ENCODE data around the gene B4GALNT3.

Gene B4GALNT3

GRCh38 chr12:583251-583869 lies 123.6 kb downstream of the B4GALNT3 start:
- no peak overlapping the region for H3K4me3 ChIP-seq (replicated peaks; ENCODE audit: insufficient read depth, low read length)
- H3K27me3 ChIP-seq (ENCODE audit: insufficient read depth, poor library complexity, severe bottlenecking): no peaks in the 10 kb centered on the region
- no peak for DNase-seq (ENCODE audit: low read depth in 1 of 2, low spot score in 1 of 2)
- no peak overlapping the region for H3K27ac ChIP-seq (replicated peaks)
- TF ChIP-seq REST (IDR thresholded peaks at IDR 0.05; ENCODE audit: insufficient replicate concordance, low read depth): no peak
- no peak for TF ChIP-seq POLR2AphosphoS5 (IDR thresholded peaks at IDR 0.05; ENCODE audit: low read depth)
- TF ChIP-seq GABPA (IDR thresholded peaks at IDR 0.05; ENCODE audit: low read depth): no peak
- TF ChIP-seq SPI1 (IDR thresholded peaks at IDR 0.05; ENCODE audit: borderline replicate concordance, low read depth): no peak
- no peak for TF ChIP-seq CTCF (IDR thresholded peaks at IDR 0.05; ENCODE audit: insufficient read depth, low read length)

DNA sequence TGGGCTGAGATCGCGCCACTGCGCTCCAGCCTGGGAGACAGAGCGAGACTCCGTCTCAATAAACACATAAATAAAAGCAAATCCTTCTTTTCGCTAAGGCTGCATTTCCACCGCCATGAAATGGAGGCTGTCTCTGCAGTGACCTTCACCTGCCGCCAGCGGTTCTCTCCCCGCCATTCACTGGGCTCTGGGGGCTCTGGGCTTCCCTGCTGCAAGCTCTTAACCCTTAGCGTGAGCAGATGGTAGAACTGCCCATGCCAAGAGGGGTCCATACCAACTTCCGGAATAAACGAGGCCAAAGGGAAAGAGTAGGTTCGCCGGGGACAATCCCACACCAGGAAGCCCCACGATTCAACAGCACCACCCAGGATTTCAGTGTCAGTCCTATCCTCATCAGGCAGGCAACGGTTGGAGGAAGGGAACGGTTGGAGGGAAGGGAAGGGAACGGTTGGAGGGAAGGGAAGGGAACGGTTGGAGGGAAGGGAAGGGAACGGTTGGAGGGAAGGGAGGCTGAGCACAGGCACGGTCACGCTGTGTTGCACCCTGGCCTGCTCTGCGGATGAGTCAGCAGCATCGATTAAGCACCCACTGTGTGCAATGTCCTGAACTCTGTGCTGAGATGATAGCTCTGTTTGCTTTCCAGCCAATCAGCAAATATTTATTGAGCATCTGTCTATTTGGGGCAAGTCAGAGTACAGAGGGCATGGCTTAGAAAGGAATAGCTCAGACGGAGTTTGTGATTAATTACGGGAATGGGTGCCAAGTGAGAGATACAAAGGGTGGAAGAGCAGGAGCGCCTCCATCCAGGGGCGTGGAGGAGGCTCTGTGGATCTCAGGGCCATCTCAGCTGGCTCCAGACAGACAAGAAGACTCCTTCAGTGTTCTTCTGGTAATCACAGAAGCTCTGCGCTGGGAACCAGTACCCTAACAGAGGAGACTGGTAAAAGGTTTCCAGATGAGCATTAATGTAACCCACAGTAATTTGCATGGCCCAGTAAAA lies 125.6 kb downstream of the B4GALNT3 start:
- Histone ChIP-seq H3K4me3 (replicated peaks; ENCODE audit: insufficient read depth, low read length) (no peak overlapping the region), H3K27me3 (ENCODE audit: insufficient read depth, poor library complexity, severe bottlenecking) (no peaks in the 10 kb centered on the region), H3K27ac (replicated peaks) (no peak overlapping the region)
- no peak for DNase-seq (ENCODE audit: low read depth in 1 of 2, low spot score in 1 of 2)
- TF ChIP-seq POLR2AphosphoS5 (IDR thresholded peaks at IDR 0.05; ENCODE audit: low read depth): no peak
- TF ChIP-seq REST (IDR thresholded peaks at IDR 0.05; ENCODE audit: insufficient replicate concordance, low read depth): no peak
- TF ChIP-seq CTCF (IDR thresholded peaks at IDR 0.05; ENCODE audit: insufficient read depth, low read length): no peak
- TF ChIP-seq SPI1 (IDR thresholded peaks at IDR 0.05; ENCODE audit: borderline replicate concordance, low read depth): no peak
- TF ChIP-seq GABPA (IDR thresholded peaks at IDR 0.05; ENCODE audit: low read depth): no peak

GRCh38 chr12:586318-587071 lies 126.8 kb downstream of the B4GALNT3 start:
- no peak for DNase-seq (ENCODE audit: low read depth in 1 of 2, low spot score in 1 of 2)
- H3K27ac ChIP-seq (replicated peaks): no peak overlapping the region
- H3K4me3 ChIP-seq (replicated peaks; ENCODE audit: insufficient read depth, low read length): no peak overlapping the region
- no peak for TF ChIP-seq CTCF (IDR thresholded peaks at IDR 0.05; ENCODE audit: insufficient read depth, low read length)
- TF ChIP-seq SPI1 (IDR thresholded peaks at IDR 0.05; ENCODE audit: borderline replicate concordance, low read depth): no peak
- TF ChIP-seq REST (IDR thresholded peaks at IDR 0.05; ENCODE audit: insufficient replicate concordance, low read depth): no peak
- no peak for TF ChIP-seq GABPA (IDR thresholded peaks at IDR 0.05; ENCODE audit: low read depth)
- no peak for TF ChIP-seq POLR2AphosphoS5 (IDR thresholded peaks at IDR 0.05; ENCODE audit: low read depth)
- H3K27me3 ChIP-seq (ENCODE audit: insufficient read depth, poor library complexity, severe bottlenecking): no peaks in the 10 kb centered on the region
